ENCODE results near the gene LNPEP.

LNPEP gene

DNA sequence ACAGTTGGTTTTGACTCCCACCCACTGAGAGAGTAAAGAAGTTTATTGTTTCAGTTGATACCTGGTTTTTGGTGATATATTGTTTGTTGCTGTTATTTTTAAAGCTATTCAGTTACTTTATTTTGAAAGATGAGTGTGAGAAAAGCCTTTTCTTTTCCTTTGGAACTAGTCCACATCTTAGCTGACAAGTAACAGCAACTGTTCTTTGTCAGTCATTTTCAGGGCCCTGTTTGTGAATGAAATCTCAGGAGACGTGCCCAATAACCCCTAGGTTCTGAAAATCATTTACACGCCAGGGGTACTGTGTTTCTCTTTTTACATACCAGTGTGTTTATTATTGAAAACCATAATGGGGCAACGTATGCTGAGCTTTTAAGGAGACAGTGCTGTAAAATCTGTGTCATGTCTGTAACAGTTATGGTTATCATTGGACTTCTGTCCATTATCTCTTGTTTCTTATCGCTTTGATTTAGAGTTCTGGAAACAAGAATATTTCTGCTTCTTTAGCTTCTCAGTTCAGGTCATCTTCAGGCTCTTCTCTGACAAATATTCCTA lies 131.5 kb downstream of the LNPEP start:
- TF ChIP-seq, protein P1, sequence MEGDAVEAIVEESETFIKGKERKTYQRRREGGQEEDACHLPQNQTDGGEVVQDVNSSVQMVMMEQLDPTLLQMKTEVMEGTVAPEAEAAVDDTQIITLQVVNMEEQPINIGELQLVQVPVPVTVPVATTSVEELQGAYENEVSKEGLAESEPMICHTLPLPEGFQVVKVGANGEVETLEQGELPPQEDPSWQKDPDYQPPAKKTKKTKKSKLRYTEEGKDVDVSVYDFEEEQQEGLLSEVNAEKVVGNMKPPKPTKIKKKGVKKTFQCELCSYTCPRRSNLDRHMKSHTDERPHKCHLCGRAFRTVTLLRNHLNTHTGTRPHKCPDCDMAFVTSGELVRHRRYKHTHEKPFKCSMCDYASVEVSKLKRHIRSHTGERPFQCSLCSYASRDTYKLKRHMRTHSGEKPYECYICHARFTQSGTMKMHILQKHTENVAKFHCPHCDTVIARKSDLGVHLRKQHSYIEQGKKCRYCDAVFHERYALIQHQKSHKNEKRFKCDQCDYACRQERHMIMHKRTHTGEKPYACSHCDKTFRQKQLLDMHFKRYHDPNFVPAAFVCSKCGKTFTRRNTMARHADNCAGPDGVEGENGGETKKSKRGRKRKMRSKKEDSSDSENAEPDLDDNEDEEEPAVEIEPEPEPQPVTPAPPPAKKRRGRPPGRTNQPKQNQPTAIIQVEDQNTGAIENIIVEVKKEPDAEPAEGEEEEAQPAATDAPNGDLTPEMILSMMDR (IDR thresholded peaks at IDR 0.05; ENCODE audit: insufficient read depth, low read length, poor library complexity, severe bottlenecking) = no peak
- Histone ChIP-seq H3K27me3 (replicated peaks; ENCODE audit: control insufficient read depth, insufficient read depth, low read length) (no peaks in the 10 kb centered on the region), H3K36me3 (ENCODE audit: control insufficient read depth, insufficient read depth, low read length) (no peaks in the 10 kb centered on the region), H3K4me3 (replicated peaks; ENCODE audit: low read depth, low read length) (no peak overlapping the region)
- no peak for DNase-seq (ENCODE audit: extremely low read depth, insufficient read length)

DNA sequence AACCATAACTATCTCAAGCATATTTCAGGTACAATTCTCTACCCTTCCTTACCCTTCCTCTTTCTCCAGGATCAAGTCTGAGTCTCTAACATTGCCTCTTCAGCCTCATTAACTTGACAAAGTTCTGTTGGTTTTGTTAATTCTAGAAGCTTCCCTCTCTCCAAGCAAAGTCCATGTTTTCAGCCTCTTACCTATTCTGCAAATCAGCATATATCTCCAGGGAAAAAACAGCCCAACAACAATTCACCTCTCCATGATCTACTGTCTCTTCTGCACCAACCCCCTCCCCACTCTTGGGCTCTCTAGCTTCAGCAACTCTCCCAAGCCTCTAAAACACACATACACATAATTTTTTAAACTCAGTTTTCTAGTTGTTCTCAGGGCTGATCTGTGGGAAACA lies 134.4 kb downstream of the LNPEP start:
- Histone ChIP-seq H3K27me3 (replicated peaks; ENCODE audit: control insufficient read depth, insufficient read depth, low read length) (no peaks in the 10 kb centered on the region), H3K4me3 (replicated peaks; ENCODE audit: low read depth, low read length) (no peak overlapping the region), H3K36me3 (ENCODE audit: control insufficient read depth, insufficient read depth, low read length) (no peaks in the 10 kb centered on the region)
- no peak for DNase-seq (ENCODE audit: extremely low read depth, insufficient read length)
- TF ChIP-seq, protein P1 (IDR thresholded peaks at IDR 0.05; ENCODE audit: insufficient read depth, low read length, poor library complexity, severe bottlenecking) = no peak

DNA sequence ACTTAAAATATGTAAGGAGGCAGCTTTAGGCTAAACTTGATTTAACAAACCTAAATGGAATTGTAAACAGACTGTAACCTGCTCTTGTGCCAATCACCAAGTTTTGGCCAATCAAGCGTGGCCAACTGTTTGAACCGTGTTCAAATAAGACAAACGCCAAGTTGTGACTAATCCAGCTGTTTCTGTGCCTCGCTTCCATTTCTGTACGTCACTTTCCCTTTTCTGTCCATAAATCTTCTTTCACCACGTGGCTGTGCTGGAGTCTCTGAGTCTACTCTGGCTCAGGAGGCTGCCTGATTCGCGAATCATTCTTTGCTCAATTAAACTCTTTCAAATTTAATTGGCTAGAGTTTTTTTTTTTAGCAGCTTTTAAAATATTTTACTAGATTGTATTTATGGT lies 135.2 kb downstream of the LNPEP start:
- no peaks in the 10 kb centered on the region for H3K27me3 ChIP-seq (replicated peaks; ENCODE audit: control insufficient read depth, insufficient read depth, low read length)
- DNase-seq (ENCODE audit: extremely low read depth, insufficient read length) = no peak
- no peak overlapping the region for H3K4me3 ChIP-seq (replicated peaks; ENCODE audit: low read depth, low read length)
- H3K36me3 ChIP-seq (ENCODE audit: control insufficient read depth, insufficient read depth, low read length) = no peaks in the 10 kb centered on the region
- TF ChIP-seq, protein P1 (IDR thresholded peaks at IDR 0.05; ENCODE audit: insufficient read depth, low read length, poor library complexity, severe bottlenecking) = no peak

DNA sequence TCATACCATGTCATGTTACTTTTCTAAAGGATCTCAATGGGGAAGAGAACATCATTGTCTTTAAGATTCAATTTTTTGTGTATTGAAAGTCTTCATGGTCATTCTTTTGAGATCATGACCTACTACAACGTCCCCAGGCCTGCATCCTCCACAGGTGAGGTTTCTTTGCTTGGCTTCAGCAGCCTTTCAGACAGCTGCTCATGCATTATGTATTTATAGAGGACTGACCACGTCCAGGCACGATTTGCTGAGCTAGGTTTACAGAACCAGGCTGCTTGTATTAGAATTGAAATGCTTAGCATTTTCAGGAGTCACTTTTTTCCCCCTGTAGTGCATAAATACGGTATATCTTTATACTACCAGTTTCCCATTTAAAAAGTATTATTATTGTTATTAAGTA lies 136.1 kb downstream of the LNPEP start:
- TF ChIP-seq, protein P1 (IDR thresholded peaks at IDR 0.05; ENCODE audit: insufficient read depth, low read length, poor library complexity, severe bottlenecking) = no peak
- H3K36me3 ChIP-seq (ENCODE audit: control insufficient read depth, insufficient read depth, low read length) = no peaks in the 10 kb centered on the region
- no peaks in the 10 kb centered on the region for H3K27me3 ChIP-seq (replicated peaks; ENCODE audit: control insufficient read depth, insufficient read depth, low read length)
- DNase-seq (ENCODE audit: extremely low read depth, insufficient read length) = no peak
- H3K4me3 ChIP-seq (replicated peaks; ENCODE audit: low read depth, low read length) = no peak overlapping the region

DNA sequence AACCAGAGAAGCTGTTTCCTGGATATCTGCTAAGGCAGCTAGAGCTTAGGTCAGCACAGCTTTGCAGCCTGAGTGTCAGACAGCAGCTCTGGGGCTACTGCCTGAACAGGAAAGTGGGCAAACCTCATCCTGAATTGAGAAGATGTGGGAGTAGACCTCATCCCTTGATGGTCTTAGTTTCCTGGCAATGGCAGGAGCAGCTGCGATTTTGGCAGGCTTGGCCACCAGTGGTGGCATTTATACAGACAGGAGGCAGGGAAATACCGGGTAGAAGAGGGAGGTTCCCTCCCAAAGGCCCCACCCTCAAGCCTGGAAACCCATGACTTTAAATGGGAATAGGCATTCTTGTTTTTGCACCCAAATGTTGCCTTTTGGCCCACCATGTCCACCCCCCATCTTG lies 136.8 kb downstream of the LNPEP start:
- no peak for DNase-seq (ENCODE audit: extremely low read depth, insufficient read length)
- H3K36me3 ChIP-seq (ENCODE audit: control insufficient read depth, insufficient read depth, low read length) = no peaks in the 10 kb centered on the region
- TF ChIP-seq, protein P1 (IDR thresholded peaks at IDR 0.05; ENCODE audit: insufficient read depth, low read length, poor library complexity, severe bottlenecking) = no peak
- H3K4me3 ChIP-seq (replicated peaks; ENCODE audit: low read depth, low read length) = no peak overlapping the region
- no peaks in the 10 kb centered on the region for H3K27me3 ChIP-seq (replicated peaks; ENCODE audit: control insufficient read depth, insufficient read depth, low read length)

DNA sequence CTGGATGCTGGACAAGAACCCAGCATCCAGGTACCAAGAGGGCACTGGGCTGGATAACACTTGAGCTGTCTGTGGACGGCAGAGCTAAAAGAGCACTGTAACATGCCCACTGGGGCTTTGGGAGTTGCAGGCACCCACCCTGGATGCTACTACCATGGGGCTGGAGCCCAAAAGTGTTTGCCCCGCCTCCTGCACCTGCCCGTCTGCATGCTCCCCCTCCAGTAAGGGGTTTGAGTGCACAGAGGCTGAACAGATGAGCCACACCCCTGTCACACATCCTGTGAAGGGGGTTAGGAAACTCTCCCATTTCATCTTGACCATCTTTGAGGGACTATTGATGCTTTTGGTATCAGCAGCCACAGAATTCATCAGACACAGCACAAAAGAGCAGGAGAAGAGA lies 137.5 kb downstream of the LNPEP start:
- no peaks in the 10 kb centered on the region for H3K27me3 ChIP-seq (replicated peaks; ENCODE audit: control insufficient read depth, insufficient read depth, low read length)
- TF ChIP-seq, protein P1 (IDR thresholded peaks at IDR 0.05; ENCODE audit: insufficient read depth, low read length, poor library complexity, severe bottlenecking) = no peak
- DNase-seq (ENCODE audit: extremely low read depth, insufficient read length) = no peak
- H3K4me3 ChIP-seq (replicated peaks; ENCODE audit: low read depth, low read length) = no peak overlapping the region
- no peaks in the 10 kb centered on the region for H3K36me3 ChIP-seq (ENCODE audit: control insufficient read depth, insufficient read depth, low read length)
